Measurements from ENCODE around the gene TSPAN19.

- TF ChIP-seq CTCF (optimal IDR thresholded peaks at IDR 0.05 in 1 of 3, IDR thresholded peaks at IDR 0.05 in 1 of 3, conservative IDR thresholded peaks at IDR 0.05 in 1 of 3; ENCODE audit: extremely low read depth in 1 of 3, insufficient read depth in 2 of 3, low read length in 3 of 3) (peak; percentile 39 to 71 (median 66)), EZH2 (IDR thresholded peaks at IDR 0.05; ENCODE audit: low read length) (no peak)
Measured at GRCh38 chr12:85057370-85057963, 21.4 kb upstream of the TSPAN19 start.

Measured in keratinocyte (primary cell).